ELF-1 (cell line): Measurements from ENCODE around the gene ANKRD40.
"Not testable (repeated sequence)": the region's sequence is repeated elsewhere in the genome, so short reads cannot be mapped to it uniquely, and the experiment has no call there.

Source experiments
- DNase-seq: peaks from one replicate; pipeline ENCODE4 v3.0.0-alpha.2; 2016; ENCODE audit warnings: low read depth, low spot score

ANKRD40 gene

GRCh38 chr17:50710650-50711049, 2.9 kb upstream of the ANKRD40 start:
- DNase-seq = no peak

- DNase-seq = no peak
These were observed 2.3 kb upstream of the ANKRD40 start for GRCh38 chr17:50710025-50710424.

DNA sequence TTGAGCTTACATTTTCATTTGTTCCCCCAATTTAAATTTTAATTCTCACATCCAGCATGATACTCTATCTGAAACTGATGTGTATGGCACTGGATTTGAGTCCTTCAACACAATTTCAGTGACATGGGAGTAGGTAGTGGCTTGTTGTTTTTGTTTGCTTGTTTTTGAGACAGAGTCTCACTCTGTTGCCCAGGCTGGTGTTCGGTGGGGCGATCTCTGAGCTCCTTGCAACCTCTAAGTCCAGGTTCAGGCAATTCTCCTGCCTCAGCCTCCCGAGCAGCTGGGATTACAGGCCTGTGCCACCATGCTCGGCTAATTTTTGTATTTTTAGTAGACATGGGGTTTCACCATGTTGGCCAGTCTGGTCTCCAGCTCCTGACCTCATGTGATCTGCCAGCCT, 1.3 kb upstream of the ANKRD40 start:
- DNase-seq = not testable (repeated sequence)

GRCh38 chr17:50708050-50709000, 611 bp upstream of the ANKRD40 start:
- no peak for DNase-seq

DNA sequence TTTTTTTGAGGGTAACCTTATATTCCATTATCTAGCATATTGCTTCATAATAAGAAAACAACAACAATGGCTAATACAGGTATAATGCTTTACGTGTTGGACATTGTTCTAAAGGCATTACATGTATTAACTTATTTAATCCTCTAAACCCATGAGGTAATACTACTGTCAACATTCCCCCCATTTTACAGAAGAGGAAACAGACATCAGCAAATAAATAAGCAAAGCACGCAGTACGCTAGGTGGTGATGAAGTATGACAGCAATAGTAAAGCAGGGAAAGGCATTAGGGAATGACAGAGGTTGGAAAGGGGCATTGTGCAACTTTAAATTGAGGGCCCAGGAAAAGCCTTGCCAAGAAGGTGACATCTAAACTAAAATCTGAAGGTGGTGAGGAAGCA, 4.6 kb downstream of the ANKRD40 start:
- no peak for DNase-seq

GRCh38 chr17:50699410-50699809, 8.3 kb downstream of the ANKRD40 start:
- no peak for DNase-seq

DNA sequence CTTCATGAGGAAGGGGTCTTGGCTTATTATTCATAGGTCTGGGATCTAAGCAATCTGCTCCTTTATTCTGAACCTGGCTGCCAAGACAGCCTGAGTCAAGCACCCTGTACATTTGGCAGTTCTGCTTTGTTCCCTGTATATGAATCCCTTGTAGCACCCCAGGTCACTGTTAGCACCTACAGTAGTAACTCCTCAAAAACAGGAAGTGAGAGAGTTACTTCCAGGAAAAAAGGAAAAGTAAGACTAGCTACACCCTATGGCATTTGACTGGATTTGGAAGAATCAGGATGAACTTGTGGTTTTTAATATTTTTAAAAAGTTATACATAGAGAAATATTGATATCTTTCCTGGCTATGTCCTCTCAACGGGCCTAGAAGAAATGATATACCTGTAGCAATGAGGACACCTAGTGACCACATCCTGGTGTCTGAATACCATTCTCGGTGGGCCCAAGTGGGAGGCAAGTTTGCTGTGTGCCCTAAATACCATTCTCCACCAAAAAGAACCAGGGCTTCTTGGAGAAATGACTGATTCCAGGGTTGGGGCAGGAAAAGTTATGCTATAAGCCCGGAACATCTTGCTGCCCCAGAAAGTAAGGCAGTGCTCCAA, 9.9 kb downstream of the ANKRD40 start:
- no peak for DNase-seq

GRCh38 chr17:50697062-50697461, 10.7 kb downstream of the ANKRD40 start:
- no peak for DNase-seq

DNA sequence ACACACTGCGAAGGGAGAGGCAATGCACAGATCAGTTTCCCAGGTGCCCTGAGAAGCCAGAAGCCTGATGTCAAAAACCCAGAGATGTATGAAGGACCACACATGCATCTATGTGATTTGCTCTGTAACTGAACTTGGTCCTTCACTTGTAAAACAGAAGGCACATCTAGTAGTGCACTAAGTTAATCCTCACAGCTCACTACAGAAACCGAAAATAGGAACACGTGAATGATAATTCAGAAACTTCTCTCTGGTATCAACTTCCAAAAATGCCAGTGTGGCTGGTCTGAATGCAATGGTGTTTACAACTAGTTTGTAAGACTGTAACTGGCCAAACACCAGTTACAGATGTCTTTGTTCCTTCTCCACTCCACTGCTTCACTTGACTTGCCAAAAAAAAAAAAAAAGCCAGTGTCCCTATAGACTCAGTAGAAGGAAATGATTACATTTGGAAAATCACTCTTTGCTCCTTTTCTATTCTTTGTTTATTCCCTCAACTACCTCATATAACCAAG, 11.3 kb downstream of the ANKRD40 start:
- no peak for DNase-seq

GRCh38 chr17:50693036-50693682, 14.6 kb downstream of the ANKRD40 start:
- no peak for DNase-seq

DNA sequence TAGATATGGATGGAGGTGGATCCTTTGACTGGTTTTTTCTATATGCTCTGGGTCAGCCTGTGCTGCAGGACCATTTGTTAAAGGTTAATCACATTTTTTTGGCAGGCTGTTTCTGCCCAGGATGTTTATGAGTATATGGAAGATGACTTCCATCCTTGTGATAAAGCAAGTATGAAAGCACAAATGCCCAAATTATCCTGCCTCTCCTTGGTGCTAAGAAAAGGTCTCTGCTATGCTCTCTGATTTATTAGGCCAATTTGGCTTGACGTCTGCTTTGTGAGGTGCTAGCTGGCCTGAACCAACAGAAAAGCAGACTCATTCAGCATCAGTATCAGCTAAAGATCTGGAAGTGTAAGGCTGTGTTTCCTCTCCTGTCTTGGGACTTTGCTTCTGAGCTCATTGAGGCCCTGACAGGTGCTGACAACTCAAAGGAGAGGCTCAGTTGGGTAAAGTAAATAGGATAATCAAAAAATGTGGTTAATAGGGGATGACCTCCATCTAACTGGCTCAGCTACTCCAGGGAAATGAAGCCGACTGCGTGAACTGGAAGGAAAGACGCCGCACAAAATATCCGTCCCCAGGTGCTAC, 15.2 kb downstream of the ANKRD40 start:
- no peak for DNase-seq

- no peak for DNase-seq
These were observed 15.9 kb downstream of the ANKRD40 start for GRCh38 chr17:50691550-50692447.

DNA sequence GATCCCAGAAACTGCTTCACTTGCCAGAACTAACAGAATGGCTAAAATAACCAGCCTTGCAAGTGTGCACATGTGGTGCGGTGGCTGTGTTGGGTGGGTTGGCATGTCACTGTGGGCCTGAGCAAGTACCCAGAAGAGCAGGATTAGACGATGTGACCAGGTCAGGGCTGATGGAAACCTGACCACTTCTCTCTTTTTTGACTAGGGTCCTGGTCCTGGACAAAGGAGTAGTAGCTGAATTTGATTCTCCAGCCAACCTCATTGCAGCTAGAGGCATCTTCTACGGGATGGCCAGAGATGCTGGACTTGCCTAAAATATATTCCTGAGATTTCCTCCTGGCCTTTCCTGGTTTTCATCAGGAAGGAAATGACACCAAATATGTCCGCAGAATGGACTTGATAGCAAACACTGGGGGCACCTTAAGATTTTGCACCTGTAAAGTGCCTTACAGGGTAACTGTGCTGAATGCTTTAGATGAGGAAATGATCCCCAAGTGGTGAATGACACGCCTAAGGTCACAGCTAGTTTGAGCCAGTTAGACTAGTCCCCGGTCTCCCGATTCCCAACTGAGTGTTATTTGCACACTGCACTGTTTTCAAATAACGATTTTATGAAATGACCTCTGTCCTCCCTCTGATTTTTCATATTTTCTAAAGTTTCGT, 16.7 kb downstream of the ANKRD40 start:
- no peak for DNase-seq

- peak; percentile 81 for DNase-seq
These were observed 17.5 kb downstream of the ANKRD40 start for GRCh38 chr17:50689956-50690886.

DNA sequence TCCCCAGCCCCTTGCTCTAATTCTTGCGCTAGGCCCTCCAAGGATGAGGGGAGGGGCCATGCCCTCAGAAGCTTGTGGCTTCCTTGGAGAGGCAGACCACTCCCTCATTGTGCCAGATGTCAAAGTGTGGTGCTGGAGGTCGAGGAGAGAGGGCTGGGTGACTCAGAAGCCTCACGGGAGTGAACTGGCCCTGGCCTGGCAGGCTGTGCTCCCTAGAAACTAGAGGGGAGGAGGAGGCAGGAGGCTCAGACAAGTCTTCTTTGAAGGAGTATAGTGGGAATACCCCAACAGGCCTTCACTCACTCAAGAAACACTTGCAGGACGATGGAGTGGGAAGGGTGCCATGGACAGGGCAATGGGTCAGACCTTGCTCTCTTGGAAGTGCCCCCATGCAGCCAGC, 18.5 kb downstream of the ANKRD40 start:
- peak; percentile 55 for DNase-seq

DNA sequence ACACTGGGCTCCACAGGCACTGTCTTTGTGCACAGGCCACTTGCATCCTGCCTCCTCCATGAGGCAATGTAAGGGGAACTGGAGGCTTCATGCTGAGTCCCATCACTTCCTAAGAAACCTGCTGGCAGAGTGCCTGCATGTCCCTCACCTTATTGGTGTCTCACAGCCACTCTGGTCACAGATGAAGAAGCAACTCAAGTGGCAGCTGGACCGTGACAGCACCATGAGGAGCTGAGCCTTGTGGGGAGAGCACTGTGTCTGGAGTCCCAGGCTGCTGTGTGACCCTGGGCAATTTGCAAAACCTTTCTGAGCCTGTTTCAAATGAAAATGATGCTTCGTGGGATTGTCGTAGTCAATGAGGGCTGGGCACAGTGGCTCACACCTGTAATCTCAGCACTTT, 19.5 kb downstream of the ANKRD40 start:
- DNase-seq = no peak

- peak; percentile 91 for DNase-seq
These were observed 20.3 kb downstream of the ANKRD40 start for GRCh38 chr17:50687200-50688066.

DNA sequence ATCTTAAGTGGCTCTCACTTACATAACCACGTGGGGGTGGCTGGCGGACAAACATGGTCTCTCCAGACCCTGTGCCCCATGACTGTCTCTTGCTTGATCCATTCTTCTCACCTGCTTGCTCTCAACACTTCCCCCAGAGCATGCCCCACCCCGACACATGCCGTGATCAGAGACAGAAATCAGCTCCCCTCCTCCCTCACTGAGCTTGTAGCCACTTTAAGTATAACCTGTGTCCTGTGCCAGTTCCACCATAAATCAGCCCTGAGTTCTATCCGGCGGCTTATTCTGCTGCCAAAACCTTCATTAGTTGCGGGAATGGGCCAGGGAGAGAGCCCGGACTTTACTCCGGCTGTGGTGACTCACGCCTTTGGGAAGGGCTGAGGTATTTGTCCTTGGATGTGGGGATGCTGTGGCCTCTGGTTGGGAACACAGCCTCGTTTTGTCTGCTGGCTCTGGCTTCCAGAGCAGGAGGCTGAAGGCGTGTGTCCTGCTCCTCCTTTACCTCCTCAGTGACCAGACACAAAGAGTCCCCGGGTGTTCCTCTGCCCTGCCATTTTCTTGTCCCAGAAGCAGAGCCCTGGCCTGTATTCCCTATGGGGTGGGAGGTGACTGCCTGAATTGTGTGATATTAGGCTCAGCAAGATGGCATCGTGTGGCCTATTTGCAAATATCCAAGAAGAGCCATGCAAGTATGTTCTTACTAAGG, 21.1 kb downstream of the ANKRD40 start:
- peak; percentile 65 for DNase-seq
